Measurements from ENCODE around the gene ARMC10. TPM values are rescaled to one million over a fixed set of nuclear protein-coding genes. Genes with fewer than 3 reads are reported as not detected.
"Not testable (repeated sequence)": the region's sequence is repeated elsewhere in the genome, so short reads cannot be mapped to it uniquely, and the experiment has no call there.

ARMC10 gene
- total RNA-seq, 1 experiment from 2014 or later, result 66.0 TPM

GRCh38 chr7:103077318-103077717, 2.4 kb downstream of the ARMC10 start:
- no peaks in the 10 kb centered on the region for H3K9me3 ChIP-seq (ENCODE audit: insufficient read depth, low read depth)
- BruUV-seq (replicated peaks), result no TSS peak
- no peaks in the 10 kb centered on the region; the same call in 1 of the 2 replicates for H4K20me1 ChIP-seq (ENCODE audit: insufficient read depth)
- ChIA-PET CTCF (interaction anchor here (0.6 kb wide), 1 partner anchor 11 kb away, joined by 5 read pairs; no protein-coding TSS in a partner anchor), POLR2A (ENCODE audit: unreplicated experiment) (no interaction called here)
- no peaks in the 10 kb centered on the region for H3K27me3 ChIP-seq (ENCODE audit: insufficient read depth, low read depth)
- peaks cover 22% of the 10 kb centered on the region; the same call in 1 of the 2 replicates for H3F3A ChIP-seq (ENCODE audit: insufficient read depth, low read depth)
- H3K4me3 ChIP-seq, result no peak overlapping the region
- peak overlapping the region; percentile 90; the same call in 1 of the 2 replicates for H3K4me2 ChIP-seq
- no peak for DNase-seq
- H3K27ac ChIP-seq, result no peak overlapping the region
- TF ChIP-seq, protein P1, sequence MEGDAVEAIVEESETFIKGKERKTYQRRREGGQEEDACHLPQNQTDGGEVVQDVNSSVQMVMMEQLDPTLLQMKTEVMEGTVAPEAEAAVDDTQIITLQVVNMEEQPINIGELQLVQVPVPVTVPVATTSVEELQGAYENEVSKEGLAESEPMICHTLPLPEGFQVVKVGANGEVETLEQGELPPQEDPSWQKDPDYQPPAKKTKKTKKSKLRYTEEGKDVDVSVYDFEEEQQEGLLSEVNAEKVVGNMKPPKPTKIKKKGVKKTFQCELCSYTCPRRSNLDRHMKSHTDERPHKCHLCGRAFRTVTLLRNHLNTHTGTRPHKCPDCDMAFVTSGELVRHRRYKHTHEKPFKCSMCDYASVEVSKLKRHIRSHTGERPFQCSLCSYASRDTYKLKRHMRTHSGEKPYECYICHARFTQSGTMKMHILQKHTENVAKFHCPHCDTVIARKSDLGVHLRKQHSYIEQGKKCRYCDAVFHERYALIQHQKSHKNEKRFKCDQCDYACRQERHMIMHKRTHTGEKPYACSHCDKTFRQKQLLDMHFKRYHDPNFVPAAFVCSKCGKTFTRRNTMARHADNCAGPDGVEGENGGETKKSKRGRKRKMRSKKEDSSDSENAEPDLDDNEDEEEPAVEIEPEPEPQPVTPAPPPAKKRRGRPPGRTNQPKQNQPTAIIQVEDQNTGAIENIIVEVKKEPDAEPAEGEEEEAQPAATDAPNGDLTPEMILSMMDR (conservative IDR thresholded peaks at IDR 0.05), result no peak
- no peak for TF ChIP-seq EZH2 (IDR thresholded peaks at IDR 0.05; ENCODE audit: low read depth)
- no peaks in the 10 kb centered on the region for H3K9me2 ChIP-seq (ENCODE audit: insufficient read depth)
- peaks cover 54% of the 10 kb centered on the region for H3K79me2 ChIP-seq (ENCODE audit: low read depth)
- H3K4me1 ChIP-seq (replicated peaks; ENCODE audit: insufficient read depth), result peaks cover 26% of the 10 kb centered on the region
- no peak overlapping the region for H2AFZ ChIP-seq
- no peaks in the 10 kb centered on the region for H3K36me3 ChIP-seq (ENCODE audit: low read depth)
- intact Hi-C loops (cut with micrococcal nuclease; ENCODE audit: unreplicated experiment), result loop anchor here (5.0 to 10.0 kb wide), 2 partner anchors 330 to 333 kb away; partner anchors contain the start of gene FAM185A

DNA sequence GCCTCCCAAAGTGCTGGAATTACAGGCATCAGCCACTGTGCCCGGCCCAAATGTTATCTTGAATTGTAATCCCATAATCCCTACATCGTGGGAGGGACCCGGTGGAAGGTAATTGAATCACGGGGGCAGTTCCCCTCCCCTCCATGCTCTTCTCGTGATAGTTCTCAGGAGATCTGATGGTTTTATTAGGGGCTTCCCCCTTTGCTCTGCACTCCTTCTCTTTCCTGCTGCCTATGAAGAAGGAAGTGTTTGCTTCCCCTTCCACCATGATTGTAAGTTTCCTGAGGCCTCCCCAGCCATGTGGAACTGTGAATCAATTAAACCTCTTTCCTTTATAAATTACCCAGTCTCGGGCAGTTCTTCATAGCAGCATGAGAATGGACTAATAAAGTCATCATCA, 3.3 kb downstream of the ARMC10 start:
- intact Hi-C loops (cut with micrococcal nuclease; ENCODE audit: unreplicated experiment), result loop anchor here (5.0 to 10.0 kb wide), 2 partner anchors 329 to 333 kb away; partner anchors contain the start of gene FAM185A
- BruUV-seq (replicated peaks); POLR2A ChIA-PET (ENCODE audit: unreplicated experiment); H4K20me1 ChIP-seq (ENCODE audit: insufficient read depth); H2AFZ ChIP-seq; CTCF ChIA-PET; H3K9me3 ChIP-seq (ENCODE audit: insufficient read depth, low read depth); H3K9me2 ChIP-seq (ENCODE audit: insufficient read depth); H3K27me3 ChIP-seq (ENCODE audit: insufficient read depth, low read depth); H3K36me3 ChIP-seq (ENCODE audit: low read depth); H3K4me2 ChIP-seq; H3K4me3 ChIP-seq; H3K27ac ChIP-seq; DNase-seq: not testable (repeated sequence)
- H3F3A ChIP-seq (ENCODE audit: insufficient read depth, low read depth), result peaks cover 21% of the 10 kb centered on the region; the same call in 1 of the 2 replicates
- H3K79me2 ChIP-seq (ENCODE audit: low read depth), result peaks cover 54% of the 10 kb centered on the region
- H3K4me1 ChIP-seq (replicated peaks; ENCODE audit: insufficient read depth), result peaks cover 21% of the 10 kb centered on the region

- no peaks in the 10 kb centered on the region for H3K9me2 ChIP-seq (ENCODE audit: insufficient read depth)
- ChIA-PET CTCF (no interaction called here), POLR2A (ENCODE audit: unreplicated experiment) (no interaction called here)
- no peak overlapping the region for H2AFZ ChIP-seq
- H3F3A ChIP-seq (ENCODE audit: insufficient read depth, low read depth), result peaks cover 9% of the 10 kb centered on the region; the same call in 1 of the 2 replicates
- no peak overlapping the region for H3K4me3 ChIP-seq
- no peak for DNase-seq
- no peak overlapping the region for H3K27ac ChIP-seq
- H3K4me1 ChIP-seq (replicated peaks; ENCODE audit: insufficient read depth), result peaks cover 14% of the 10 kb centered on the region
- intact Hi-C loops (cut with micrococcal nuclease; ENCODE audit: unreplicated experiment), result loop anchor here (5.0 to 10.0 kb wide), 2 partner anchors 327 to 335 kb away; partner anchors contain the start of gene FAM185A
- peaks cover 54% of the 10 kb centered on the region for H3K79me2 ChIP-seq (ENCODE audit: low read depth)
- TF ChIP-seq, protein P1 (conservative IDR thresholded peaks at IDR 0.05), result no peak
- no peak for TF ChIP-seq EZH2 (IDR thresholded peaks at IDR 0.05; ENCODE audit: low read depth)
- peaks cover 3% of the 10 kb centered on the region; the same call in 1 of the 2 replicates for H3K36me3 ChIP-seq (ENCODE audit: low read depth)
- BruUV-seq (replicated peaks), result no TSS peak
- no peak overlapping the region for H3K4me2 ChIP-seq
- no peaks in the 10 kb centered on the region; the same call in 1 of the 2 replicates for H4K20me1 ChIP-seq (ENCODE audit: insufficient read depth)
- H3K9me3 ChIP-seq (ENCODE audit: insufficient read depth, low read depth), result no peaks in the 10 kb centered on the region
- H3K27me3 ChIP-seq (ENCODE audit: insufficient read depth, low read depth), result no peaks in the 10 kb centered on the region
Measured at GRCh38 chr7:103079836-103080235, 4.9 kb downstream of the ARMC10 start.

DNA sequence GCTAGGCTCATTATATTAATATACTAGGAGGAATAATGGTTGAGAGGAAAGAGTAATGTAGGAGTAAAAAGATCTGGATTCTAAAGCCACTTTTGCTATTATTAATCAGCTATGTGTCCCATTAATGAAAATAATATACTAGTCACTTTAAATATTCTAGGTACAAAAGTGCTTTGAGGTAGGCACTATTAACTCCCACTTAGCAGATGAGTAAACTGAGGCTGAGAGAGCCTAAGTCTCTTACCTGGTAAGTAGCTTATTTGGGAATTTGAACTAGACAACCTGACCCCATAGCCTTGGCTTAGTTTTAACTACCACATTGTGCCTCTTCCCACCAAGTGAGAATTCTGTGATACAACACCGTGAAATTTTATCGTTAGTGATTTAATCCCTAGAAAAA, 6.0 kb downstream of the ARMC10 start:
- H3K4me1 ChIP-seq (replicated peaks; ENCODE audit: insufficient read depth), result peaks cover 13% of the 10 kb centered on the region
- no peak overlapping the region for H3K4me3 ChIP-seq
- BruUV-seq (replicated peaks), result no TSS peak
- H3K9me3 ChIP-seq (ENCODE audit: insufficient read depth, low read depth), result no peaks in the 10 kb centered on the region
- peaks cover 49% of the 10 kb centered on the region for H3K79me2 ChIP-seq (ENCODE audit: low read depth)
- no peaks in the 10 kb centered on the region; the same call in 1 of the 2 replicates for H4K20me1 ChIP-seq (ENCODE audit: insufficient read depth)
- ChIA-PET POLR2A (ENCODE audit: unreplicated experiment) (no interaction called here), CTCF (no interaction called here)
- peaks cover 5% of the 10 kb centered on the region; the same call in 1 of the 2 replicates for H3K36me3 ChIP-seq (ENCODE audit: low read depth)
- no peak overlapping the region for H2AFZ ChIP-seq
- DNase-seq, result no peak
- H3K27me3 ChIP-seq (ENCODE audit: insufficient read depth, low read depth), result no peaks in the 10 kb centered on the region
- H3K4me2 ChIP-seq, result no peak overlapping the region
- no peak overlapping the region for H3K27ac ChIP-seq
- no peaks in the 10 kb centered on the region for H3K9me2 ChIP-seq (ENCODE audit: insufficient read depth)
- TF ChIP-seq, protein P1 (conservative IDR thresholded peaks at IDR 0.05), result no peak
- no peak for TF ChIP-seq EZH2 (IDR thresholded peaks at IDR 0.05; ENCODE audit: low read depth)
- intact Hi-C loops (cut with micrococcal nuclease; ENCODE audit: unreplicated experiment), result no loop called here
- H3F3A ChIP-seq (ENCODE audit: insufficient read depth, low read depth), result peaks cover 3% of the 10 kb centered on the region; the same call in 1 of the 2 replicates
